Type B pancreatic cell (in vitro differentiated cells): ENCODE data around the gene SPOP. TPM values are rescaled to one million over a fixed set of nuclear protein-coding genes. Genes with fewer than 3 reads are reported as not detected.
A peak's percentile ranks its signal among the peaks of the same experiment; 100 is the strongest.
"Not testable (repeated sequence)": the region's sequence is repeated elsewhere in the genome, so short reads cannot be mapped to it uniquely, and the experiment has no call there.

Experiments used
- DNase-seq: peaks from one replicate; pipeline ENCODE4 v3.0.0; 2021; ENCODE audit warnings: mixed read lengths; ENCODE audit not compliant: unreplicated experiment; ENCODE audit errors: extremely low spot score
- H3K27ac Mint-ChIP-seq: 2 replicates; pipeline ENCODE4 v1.8.0; 2021; ENCODE audit warnings: mild to moderate bottlenecking, mixed read lengths
- H3K27me3 Mint-ChIP-seq: 2 replicates; pipeline ENCODE4 v1.8.0; 2021; ENCODE audit warnings: mixed read lengths
- H3K36me3 Mint-ChIP-seq: 2 replicates; pipeline ENCODE4 v1.8.0; 2021; ENCODE audit warnings: mixed read lengths
- H3K4me1 Mint-ChIP-seq: one replicate; pipeline ENCODE4 v1.8.0; 2021; ENCODE audit warnings: mixed read lengths; ENCODE audit not compliant: unreplicated experiment
- H3K4me3 Mint-ChIP-seq: 2 replicates; pipeline ENCODE4 v1.8.0; 2021; ENCODE audit warnings: mild to moderate bottlenecking, mixed read lengths
- H3K9me3 Mint-ChIP-seq: 2 replicates; pipeline ENCODE4 v1.8.0; 2021; ENCODE audit warnings: mixed read lengths
- long read RNA-seq: library from polyadenylated mRNA; unstranded; transcript quantifications from one replicate; pipeline ENCODE4 v2.0.0, GENCODE V29; 2020
- total RNA-seq: library from RNA; stranded (reverse); gene quantifications from 2 replicates; pipeline ENCODE4 v1.2.1, GENCODE V29; 2021; ENCODE audit warnings: low replicate concordance
- TF ChIP-seq, protein P1 (sequence below): fragments of 200-600 bp; sonication (generic); conservative IDR thresholded peaks from 2 replicates; pipeline ENCODE4 v1.5.0; 2021; ENCODE audit warnings: antibody characterized with exemption, mild to moderate bottlenecking

The SPOP gene
- total RNA-seq: 50.5 and 67.7 TPM in 2 replicates
- long read RNA-seq, transcript SPOP-206 (10 exons, 1,865 nt): major isoform, 227 of 353 reads
- long read RNA-seq, transcript SPOP-201 (11 exons, 2,965 nt): minor isoform, 35 of 353 reads
- long read RNA-seq, transcript SPOP-202 (11 exons, 2,985 nt): minor isoform, 17 of 353 reads
- long read RNA-seq, partial matches to known transcripts: 9 of 353 reads
- long read RNA-seq, other reads (novel, unspliced or antisense): 65 of 353 reads

DNA sequence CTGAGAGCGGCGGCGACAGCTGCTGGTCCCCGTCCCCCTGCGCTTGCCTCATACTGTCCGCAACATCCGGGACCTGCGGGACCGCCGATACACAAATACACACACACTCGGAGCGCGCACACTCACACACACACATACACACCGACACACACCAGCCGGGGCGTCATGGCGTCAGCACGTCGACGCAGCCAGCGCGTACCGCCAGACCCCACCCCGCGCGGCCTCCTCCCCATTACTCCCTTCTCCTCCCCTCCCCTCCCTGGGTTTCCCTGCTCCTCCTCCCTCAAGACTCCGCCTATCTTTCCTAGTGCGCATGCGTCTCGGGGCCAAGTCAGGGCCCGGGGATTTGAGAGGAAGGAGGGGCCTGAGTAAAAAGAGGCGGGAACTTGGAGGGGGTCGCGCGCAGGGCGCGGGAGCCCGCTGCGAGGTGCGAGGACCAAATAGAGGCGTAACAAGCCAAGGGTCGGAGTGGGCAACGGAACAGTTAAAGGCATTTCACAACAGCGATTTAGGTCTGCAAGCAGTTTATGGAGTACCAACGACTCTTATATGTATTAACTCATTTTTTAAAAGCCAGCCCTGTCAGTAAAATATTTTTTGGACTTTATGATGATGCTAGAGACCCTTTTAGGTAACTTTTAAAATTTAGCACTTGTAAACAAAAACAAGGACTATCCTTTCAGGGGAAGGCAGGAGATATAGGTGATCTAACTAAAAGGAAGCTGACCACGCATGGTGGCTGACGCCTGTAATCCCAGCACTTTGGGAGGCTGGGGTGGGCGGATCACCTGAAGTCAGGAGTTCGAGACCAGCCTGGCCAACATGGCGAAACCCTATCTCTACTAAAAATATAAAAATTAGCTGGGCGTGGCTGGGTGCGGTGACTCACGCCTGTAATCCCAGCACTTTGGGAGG, at the start of gene SPOP:
Gene SPOP, minus strand, starts transcription at position 165 of the 915 bp plus-strand sequence. CDS start 55,287 bp downstream, outside the sequence.
- peak within 1 kb of the TSS; percentile 98 for H3K27ac Mint-ChIP-seq
- TF ChIP-seq, protein P1, sequence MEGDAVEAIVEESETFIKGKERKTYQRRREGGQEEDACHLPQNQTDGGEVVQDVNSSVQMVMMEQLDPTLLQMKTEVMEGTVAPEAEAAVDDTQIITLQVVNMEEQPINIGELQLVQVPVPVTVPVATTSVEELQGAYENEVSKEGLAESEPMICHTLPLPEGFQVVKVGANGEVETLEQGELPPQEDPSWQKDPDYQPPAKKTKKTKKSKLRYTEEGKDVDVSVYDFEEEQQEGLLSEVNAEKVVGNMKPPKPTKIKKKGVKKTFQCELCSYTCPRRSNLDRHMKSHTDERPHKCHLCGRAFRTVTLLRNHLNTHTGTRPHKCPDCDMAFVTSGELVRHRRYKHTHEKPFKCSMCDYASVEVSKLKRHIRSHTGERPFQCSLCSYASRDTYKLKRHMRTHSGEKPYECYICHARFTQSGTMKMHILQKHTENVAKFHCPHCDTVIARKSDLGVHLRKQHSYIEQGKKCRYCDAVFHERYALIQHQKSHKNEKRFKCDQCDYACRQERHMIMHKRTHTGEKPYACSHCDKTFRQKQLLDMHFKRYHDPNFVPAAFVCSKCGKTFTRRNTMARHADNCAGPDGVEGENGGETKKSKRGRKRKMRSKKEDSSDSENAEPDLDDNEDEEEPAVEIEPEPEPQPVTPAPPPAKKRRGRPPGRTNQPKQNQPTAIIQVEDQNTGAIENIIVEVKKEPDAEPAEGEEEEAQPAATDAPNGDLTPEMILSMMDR: no peak
- peaks cover 13% of the 10 kb centered on the region for H3K27me3 Mint-ChIP-seq
- H3K4me1 Mint-ChIP-seq: peaks cover 31% of the 10 kb centered on the region
- H3K9me3 Mint-ChIP-seq: peaks cover 6% of the 10 kb centered on the region
- DNase-seq: peak; percentile 99
- H3K4me3 Mint-ChIP-seq: peak within 1 kb of the TSS; percentile 98
- peaks cover 21% of the 10 kb centered on the region for H3K36me3 Mint-ChIP-seq

DNA sequence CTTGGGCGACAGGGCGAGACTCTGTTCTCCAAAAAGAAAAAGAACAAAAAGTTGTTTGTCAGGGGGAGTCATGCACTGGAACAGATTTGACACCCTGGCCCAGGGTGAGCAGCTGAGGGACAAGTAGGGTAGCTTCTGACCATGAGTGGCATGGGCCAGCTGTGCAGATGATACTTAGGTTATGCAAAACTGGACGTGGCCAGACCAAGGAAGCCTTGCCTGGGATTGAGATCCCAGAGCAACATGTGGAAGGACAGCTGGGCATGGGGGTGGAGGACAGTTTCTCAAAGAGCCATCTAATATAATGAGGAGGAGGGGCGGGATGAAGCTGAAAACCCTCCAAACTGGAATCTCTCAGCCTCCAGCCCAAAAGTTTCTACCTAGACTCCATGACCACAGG, 49.5 kb upstream of the SPOP start:
- DNase-seq: no peak
- Mint-ChIP-seq H3K27me3 (no peaks in the 10 kb centered on the region), H3K27ac (no peak overlapping the region), H3K36me3 (peaks cover 6% of the 10 kb centered on the region), H3K9me3 (no peaks in the 10 kb centered on the region), H3K4me3 (no peak overlapping the region), H3K4me1 (no peaks in the 10 kb centered on the region)
- TF ChIP-seq, protein P1: no peak

DNA sequence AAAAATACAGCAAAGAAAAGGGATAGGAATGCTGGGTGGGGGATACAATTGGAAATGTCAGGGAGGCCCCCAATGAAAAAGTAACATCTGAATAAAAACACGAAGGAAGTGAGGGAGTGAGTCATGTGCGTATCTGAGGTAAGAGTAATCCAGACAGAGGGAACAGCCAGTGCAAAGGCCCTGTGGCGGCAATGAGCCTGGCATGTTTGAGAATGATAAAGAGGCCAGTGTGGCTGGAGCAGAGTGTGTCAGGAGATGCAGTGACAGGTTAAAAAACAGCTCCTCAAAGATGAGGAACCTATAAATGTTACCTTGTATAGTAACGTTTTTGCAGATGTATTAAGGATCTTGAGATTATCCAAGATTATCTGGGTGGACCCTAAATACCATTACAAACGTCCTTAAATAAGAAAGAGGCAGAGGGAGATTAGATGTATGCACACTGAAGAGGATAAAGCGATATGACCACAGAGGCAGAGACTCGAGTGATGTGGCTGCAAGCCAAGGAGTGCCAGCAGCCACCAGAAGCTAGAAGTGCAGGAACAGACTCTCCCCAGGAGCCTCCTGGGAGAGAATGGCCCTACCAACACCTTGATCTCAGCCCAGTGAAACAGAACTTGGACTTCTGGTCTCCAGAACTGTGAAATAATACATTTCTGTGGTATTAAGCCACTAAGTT, 47.7 kb upstream of the SPOP start:
- Mint-ChIP-seq H3K27ac (no peak overlapping the region), H3K4me1 (no peaks in the 10 kb centered on the region), H3K4me3 (no peak overlapping the region), H3K9me3 (no peaks in the 10 kb centered on the region), H3K27me3 (no peaks in the 10 kb centered on the region), H3K36me3 (peaks cover 10% of the 10 kb centered on the region)
- TF ChIP-seq, protein P1: no peak
- DNase-seq: no peak

DNA sequence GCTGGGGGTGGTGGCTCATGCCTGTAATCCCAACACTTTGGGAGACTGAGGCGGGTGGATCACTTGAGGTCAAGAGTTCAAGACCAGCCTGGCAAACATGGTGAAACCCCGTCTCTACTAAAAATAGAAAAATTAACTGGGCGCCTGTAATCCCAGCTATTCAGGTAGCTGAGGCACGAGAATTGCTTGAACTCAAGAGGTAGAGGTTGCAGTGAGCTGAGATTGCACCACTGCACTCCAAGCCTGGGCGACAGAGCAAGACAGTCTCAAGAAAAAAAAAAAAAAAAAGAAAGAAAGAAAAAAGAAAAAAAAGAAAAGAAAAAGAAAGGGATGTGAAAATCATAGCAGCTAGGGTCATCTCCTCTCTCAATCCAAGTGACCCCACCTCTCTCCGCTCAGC, 46.7 kb upstream of the SPOP start:
- H3K36me3 Mint-ChIP-seq, H3K4me3 Mint-ChIP-seq, H3K9me3 Mint-ChIP-seq, H3K27me3 Mint-ChIP-seq, DNase-seq, H3K27ac Mint-ChIP-seq, H3K4me1 Mint-ChIP-seq: not testable (repeated sequence)

DNA sequence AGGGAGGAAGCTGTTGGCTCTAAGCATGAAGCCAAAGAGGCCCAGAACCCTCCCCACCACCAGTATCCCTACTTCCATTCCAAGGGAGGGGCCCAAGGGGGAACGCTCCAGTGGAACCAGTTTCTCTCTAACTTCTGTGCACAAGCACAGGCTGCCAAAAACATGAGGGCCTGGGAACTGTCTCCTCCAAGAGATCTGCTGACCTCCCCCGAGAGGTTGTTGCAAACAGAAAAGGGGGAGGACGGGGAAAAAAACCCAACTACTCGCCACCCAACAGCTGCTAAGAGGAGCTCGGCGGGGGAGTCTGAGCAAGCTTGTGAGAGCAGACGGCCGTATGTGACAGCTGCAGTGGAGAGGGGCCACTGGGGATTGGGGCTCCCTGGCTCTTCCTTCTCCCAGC, 45.5 kb upstream of the SPOP start:
- peaks cover 10% of the 10 kb centered on the region for H3K36me3 Mint-ChIP-seq
- no peak overlapping the region for H3K4me3 Mint-ChIP-seq

More for the DNA sequence above, 45.5 kb upstream of the SPOP start:
- no peaks in the 10 kb centered on the region for H3K27me3 Mint-ChIP-seq
- TF ChIP-seq, protein P1: no peak
- no peaks in the 10 kb centered on the region for H3K4me1 Mint-ChIP-seq
- no peak overlapping the region for H3K27ac Mint-ChIP-seq
- no peak for DNase-seq
- no peaks in the 10 kb centered on the region for H3K9me3 Mint-ChIP-seq
